ENCODE results near the gene KRT86.
"Not testable (repeated sequence)": the region's sequence is repeated elsewhere in the genome, so short reads cannot be mapped to it uniquely, and the experiment has no call there.

Gene KRT86

GRCh38 chr12:52285851-52286530 is 11.5 kb downstream of the KRT86 start:
- POLR2A ChIA-PET = no interaction called here
- no peak for DNase-seq (ENCODE audit: extremely low spot score)
- TF ChIP-seq FOXA1 (IDR thresholded peaks at IDR 0.05) = no peak
- TF ChIP-seq ELF4 (IDR thresholded peaks at IDR 0.05) = no peak
- TF ChIP-seq NFRKB (IDR thresholded peaks at IDR 0.05) = no peak
- no peak for TF ChIP-seq BHLHE40 (IDR thresholded peaks at IDR 0.05; ENCODE audit: borderline replicate concordance)
- TF ChIP-seq CTBP1 (IDR thresholded peaks at IDR 0.05; ENCODE audit: borderline replicate concordance) = no peak
- TF ChIP-seq SP1 (IDR thresholded peaks at IDR 0.05) = no peak
- TF ChIP-seq ARNT (IDR thresholded peaks at IDR 0.05) = no peak
- no peak for TF ChIP-seq FOXK2 (IDR thresholded peaks at IDR 0.05)
- TF ChIP-seq LEF1 (IDR thresholded peaks at IDR 0.05; ENCODE audit: borderline replicate concordance) = no peak
- no peak for TF ChIP-seq PKNOX1 (IDR thresholded peaks at IDR 0.05)
- no peak for TF ChIP-seq FOXM1 (IDR thresholded peaks at IDR 0.05; ENCODE audit: borderline replicate concordance)
- TF ChIP-seq TARDBP (IDR thresholded peaks at IDR 0.05) = no peak
- no peak for TF ChIP-seq ZNF384 (IDR thresholded peaks at IDR 0.05)
- TF ChIP-seq L3MBTL2 (conservative IDR thresholded peaks at IDR 0.05) = no peak
- no peak for TF ChIP-seq HDGF (IDR thresholded peaks at IDR 0.05; ENCODE audit: borderline replicate concordance)
- TF ChIP-seq SUZ12 (IDR thresholded peaks at IDR 0.05) = no peak
- CTCF ChIA-PET = no interaction called here

DNA sequence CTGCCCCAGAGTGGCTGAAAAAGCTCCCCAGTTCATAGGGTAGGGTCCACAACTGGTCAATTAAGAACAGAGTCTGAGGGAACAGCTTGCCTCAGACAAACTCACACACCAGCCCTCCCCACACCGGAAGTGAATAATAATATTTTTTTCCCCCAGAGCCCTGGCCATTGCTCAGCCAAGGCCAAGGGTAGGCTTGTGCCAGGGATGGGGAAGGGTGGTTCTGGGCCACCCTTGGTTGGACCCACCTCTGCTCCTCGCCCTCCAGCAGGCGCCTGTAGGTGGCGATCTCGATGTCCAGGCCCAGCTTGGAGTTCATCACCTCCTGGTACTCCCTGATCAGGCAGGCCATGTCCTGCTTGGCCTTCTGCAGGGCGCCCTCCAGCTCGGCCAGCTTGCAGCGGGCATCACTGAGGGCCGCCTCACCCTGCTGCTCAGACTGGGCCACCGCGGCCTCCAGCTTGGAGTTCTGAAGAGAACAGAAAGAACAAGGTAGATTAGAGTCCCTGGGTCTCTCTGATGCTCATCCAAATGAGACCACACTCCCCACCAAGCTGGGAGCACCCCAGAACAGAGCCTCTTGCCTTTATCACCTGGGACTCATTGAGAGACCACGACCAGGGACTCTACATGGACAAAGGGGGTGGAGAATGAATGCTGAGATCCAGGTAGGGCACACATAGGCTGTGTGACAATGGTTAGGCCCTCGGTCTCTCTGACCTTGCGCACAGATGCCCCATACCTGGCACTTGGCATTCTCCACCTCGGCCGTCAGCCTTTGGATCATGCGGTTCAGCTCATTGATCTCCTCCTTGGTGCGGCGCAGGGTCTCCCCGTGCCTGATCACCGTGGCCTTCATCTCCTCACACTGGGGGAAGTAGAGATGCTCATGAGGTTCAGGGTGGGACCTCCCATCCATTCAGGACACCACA is 12.7 kb downstream of the KRT86 start:
- DNase-seq (ENCODE audit: extremely low spot score); POLR2A ChIA-PET; CTCF ChIA-PET: not testable (repeated sequence)

DNA sequence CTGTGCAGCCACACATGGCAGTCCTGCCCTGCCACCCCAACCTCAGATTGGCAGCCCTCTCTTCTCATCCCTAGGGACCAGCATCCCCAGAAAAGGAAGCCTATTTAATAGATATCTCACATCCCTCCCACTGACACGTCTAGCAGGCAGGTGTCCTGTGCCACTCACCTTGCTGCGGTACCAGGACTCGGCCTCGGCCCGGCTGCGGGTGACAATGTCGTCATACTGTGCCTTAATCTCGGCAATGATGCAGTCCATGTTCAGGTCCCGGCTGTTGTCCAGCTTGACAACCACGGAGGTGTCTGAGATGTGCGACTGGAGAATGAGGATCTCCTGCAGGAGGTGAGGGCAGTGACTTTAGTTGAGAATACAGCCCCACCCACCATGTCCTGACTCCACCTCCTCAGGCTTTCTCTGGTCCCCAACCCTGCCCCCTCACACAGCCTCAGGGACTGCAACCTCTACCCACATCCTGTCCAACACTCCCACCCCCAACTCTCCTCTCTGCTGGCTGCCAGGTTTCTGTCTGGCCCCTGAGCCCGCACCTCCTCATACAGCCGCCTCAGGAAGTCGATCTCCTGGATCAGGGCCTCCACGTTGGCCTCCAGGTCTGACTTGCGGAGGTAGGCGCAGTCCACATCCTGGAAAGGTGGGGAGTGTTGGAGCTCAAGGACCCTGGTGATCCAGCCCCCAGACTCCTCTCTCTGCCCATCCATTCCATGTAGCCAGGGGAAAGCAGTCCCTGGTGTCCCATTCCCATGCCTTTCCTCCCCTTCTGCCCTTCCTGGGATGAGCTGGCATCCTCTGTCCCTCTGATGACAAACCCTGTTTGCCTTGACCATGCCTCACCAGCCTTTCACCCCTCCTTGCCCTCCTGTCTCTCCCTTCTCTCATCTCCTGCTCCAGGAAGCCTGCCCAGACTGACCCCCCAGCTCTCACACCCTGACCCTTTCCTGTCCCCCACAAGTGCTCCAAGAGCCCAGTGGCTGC is 13.7 kb downstream of the KRT86 start:
- CTCF ChIA-PET; POLR2A ChIA-PET; DNase-seq (ENCODE audit: extremely low spot score): not testable (repeated sequence)

DNA sequence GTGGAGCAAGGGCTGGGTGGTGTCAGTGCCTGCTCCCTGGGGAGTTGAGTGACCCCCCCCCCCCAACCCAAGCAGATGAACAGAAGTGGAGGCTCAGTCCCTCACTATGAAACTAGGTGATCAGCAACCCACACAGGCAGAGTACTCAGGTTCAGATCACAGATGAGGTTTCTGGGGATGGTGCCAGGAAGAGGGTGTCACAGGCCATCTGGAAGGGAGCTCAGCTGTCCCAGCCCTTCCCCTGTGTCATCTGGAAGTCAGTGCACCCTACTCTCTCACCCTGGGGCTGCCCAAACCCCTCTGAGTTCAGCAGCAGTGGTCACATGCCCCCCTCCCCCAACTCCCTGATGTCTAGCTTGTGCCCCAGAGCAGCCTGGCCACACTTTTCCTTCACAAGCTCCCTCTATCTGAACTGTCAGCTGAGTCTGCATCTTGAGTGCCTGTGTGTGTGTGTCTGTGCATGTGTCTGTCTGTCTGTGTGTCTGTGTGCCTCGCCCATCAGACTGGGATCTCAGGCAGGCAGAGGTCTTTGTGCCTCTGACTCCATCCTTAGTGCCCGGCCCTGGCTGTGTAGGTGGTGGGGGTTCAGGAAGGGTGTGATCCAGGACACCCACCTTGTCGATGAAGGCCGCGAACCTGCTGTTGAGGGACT is 16.2 kb downstream of the KRT86 start:
- DNase-seq (ENCODE audit: extremely low spot score); POLR2A ChIA-PET: not testable (repeated sequence)

DNA sequence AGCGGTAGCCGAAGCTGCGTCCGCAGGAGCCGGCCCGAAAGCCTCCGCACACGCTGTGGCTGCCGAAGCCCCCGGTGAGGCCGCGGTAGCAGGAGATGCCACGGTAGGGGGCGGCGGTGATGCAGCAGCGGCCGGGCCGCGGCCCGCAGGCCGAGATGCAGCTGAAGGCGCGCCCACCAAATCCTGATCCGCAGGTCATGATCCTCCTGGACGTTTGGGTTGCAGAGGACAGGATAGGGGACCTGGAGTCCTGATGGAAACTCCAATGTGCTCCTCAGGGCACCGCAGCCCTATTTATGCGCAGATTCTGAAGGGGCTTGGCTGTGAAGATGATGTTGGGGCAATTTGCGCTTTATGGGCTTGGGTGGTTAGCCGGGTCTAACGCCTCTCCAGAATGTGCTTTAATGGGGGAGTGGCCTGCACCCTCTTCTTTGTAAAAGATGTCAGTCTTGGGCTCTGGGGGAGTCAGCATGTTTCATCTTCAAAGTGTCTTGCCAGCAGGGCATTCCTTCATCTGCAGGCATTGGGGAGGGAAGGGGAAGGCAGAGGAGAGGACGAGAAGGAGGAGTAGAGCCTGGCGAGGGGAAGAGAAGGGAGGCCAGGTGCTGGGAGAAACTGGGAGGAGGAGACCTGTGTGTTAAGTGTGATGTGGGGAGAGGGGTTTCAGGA is 17.0 kb downstream of the KRT86 start, which contains the start of gene KRT81:
Gene KRT81 (minus strand): TSS at position 268 of the 669 bp plus-strand sequence. CDS start 69 bp downstream, at position 199.
- DNase-seq (ENCODE audit: extremely low spot score) = no peak

More for the DNA sequence above, 16.2 kb downstream of the KRT86 start:
- CTCF ChIA-PET = not testable (repeated sequence)

More for the DNA sequence above, 17.0 kb downstream of the KRT86 start, which contains the start of gene KRT81:
- TF ChIP-seq FOXA1 (IDR thresholded peaks at IDR 0.05) (no peak), NFRKB (IDR thresholded peaks at IDR 0.05) (no peak), SP1 (IDR thresholded peaks at IDR 0.05) (no peak), LEF1 (IDR thresholded peaks at IDR 0.05; ENCODE audit: borderline replicate concordance) (no peak), SUZ12 (IDR thresholded peaks at IDR 0.05) (no peak), HDGF (IDR thresholded peaks at IDR 0.05; ENCODE audit: borderline replicate concordance) (no peak), FOXK2 (IDR thresholded peaks at IDR 0.05) (no peak), TARDBP (IDR thresholded peaks at IDR 0.05) (no peak), L3MBTL2 (conservative IDR thresholded peaks at IDR 0.05) (no peak), FOXM1 (IDR thresholded peaks at IDR 0.05; ENCODE audit: borderline replicate concordance) (no peak), PKNOX1 (IDR thresholded peaks at IDR 0.05) (no peak), CTBP1 (IDR thresholded peaks at IDR 0.05; ENCODE audit: borderline replicate concordance) (no peak), ELF4 (IDR thresholded peaks at IDR 0.05) (no peak), ARNT (IDR thresholded peaks at IDR 0.05) (no peak)
- ChIA-PET POLR2A (no interaction called here), CTCF (no interaction called here)
